GM18520 (cell line): ENCODE data around the gene OR10G3.
"Not testable (repeated sequence)": the region's sequence is repeated elsewhere in the genome, so short reads cannot be mapped to it uniquely, and the experiment has no call there.

Source experiments
- ATAC-seq: cut with Tn5 transposase; IDR thresholded peaks from one replicate; pipeline ENCODE4 v1.9.1; 2021; ENCODE audit not compliant: unreplicated experiment

Gene OR10G3

GRCh38 chr14:21579976-21580375 is at the start of gene OR10G3:
Gene OR10G3, minus strand, starts transcription at chr14:21580076. Its CDS starts 9,332 bp downstream, at chr14:21570744.
- no peak for ATAC-seq

- no peak for ATAC-seq
Measured at GRCh38 chr14:21626491-21627230, 46.8 kb upstream of the OR10G3 start.

GRCh38 chr14:21617614-21618013 is 37.7 kb upstream of the OR10G3 start:
- ATAC-seq: no peak

- no peak for ATAC-seq
Measured at GRCh38 chr14:21614240-21614639, 34.4 kb upstream of the OR10G3 start.

- no peak for ATAC-seq
Measured at GRCh38 chr14:21612324-21612723, 32.4 kb upstream of the OR10G3 start.

- ATAC-seq: not testable (repeated sequence)
Measured at GRCh38 chr14:21602181-21602580, 22.3 kb upstream of the OR10G3 start.

- ATAC-seq: no peak
Measured at GRCh38 chr14:21589317-21589716, 9.4 kb upstream of the OR10G3 start.

- no peak for ATAC-seq
Measured at GRCh38 chr14:21575661-21576060, 4.2 kb downstream of the OR10G3 start.

- ATAC-seq: no peak
Measured at GRCh38 chr14:21572604-21573003, 7.3 kb downstream of the OR10G3 start.

- no peak for ATAC-seq
Measured at GRCh38 chr14:21558703-21559170, 21.1 kb downstream of the OR10G3 start.

- no peak for ATAC-seq
Measured at GRCh38 chr14:21557084-21557901, 22.6 kb downstream of the OR10G3 start.

GRCh38 chr14:21556378-21557083 is 23.3 kb downstream of the OR10G3 start:
- no peak for ATAC-seq

GRCh38 chr14:21553266-21553665 is 26.6 kb downstream of the OR10G3 start:
- no peak for ATAC-seq

GRCh38 chr14:21544588-21544987 is 35.3 kb downstream of the OR10G3 start:
- ATAC-seq: not testable (repeated sequence)

GRCh38 chr14:21543963-21544362 is 35.9 kb downstream of the OR10G3 start:
- no peak for ATAC-seq

GRCh38 chr14:21543521-21543960 is 36.3 kb downstream of the OR10G3 start:
- ATAC-seq: no peak

GRCh38 chr14:21541413-21542074 is 38.3 kb downstream of the OR10G3 start:
- no peak for ATAC-seq

GRCh38 chr14:21539189-21539940 is 40.5 kb downstream of the OR10G3 start:
- ATAC-seq: no peak

GRCh38 chr14:21537090-21537424 is 42.8 kb downstream of the OR10G3 start:
- no peak for ATAC-seq

GRCh38 chr14:21536418-21537089 is 43.3 kb downstream of the OR10G3 start:
- ATAC-seq: no peak
